Measurements from ENCODE around the gene MN1. TPM values are rescaled to one million over a fixed set of nuclear protein-coding genes. Genes with fewer than 3 reads are reported as not detected.

Gene MN1
- total and polyA plus RNA-seq, 12 donors, result 0.64 to 2.7 (median 1.1) TPM

DNA sequence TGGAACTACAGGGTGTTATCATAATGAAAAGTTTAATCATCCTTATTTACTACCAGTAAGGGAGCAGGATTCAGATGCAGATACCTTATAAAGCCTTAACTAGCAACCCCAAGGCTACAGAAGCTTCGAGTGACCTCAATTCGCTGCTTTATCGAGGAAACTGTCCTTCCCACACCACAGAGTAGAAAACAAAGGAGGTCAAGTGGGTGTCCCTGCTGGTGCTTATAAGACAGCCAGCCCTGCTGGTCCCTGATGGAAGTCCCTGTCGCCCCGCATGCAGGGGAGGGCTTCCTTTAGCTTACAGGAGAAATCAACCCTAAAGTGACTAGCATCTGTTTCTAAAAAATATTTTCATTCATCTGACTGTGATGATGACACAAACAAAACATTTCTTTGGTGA is 7.3 kb downstream of the MN1 start:
- WGBS, 4 donors, result 42 to 72% (median 49%) methylated on average over 5 of the region's 5 CpGs
- H3K4me1 ChIP-seq (replicated peaks in 1 of 2), result no peaks in the 10 kb centered on the region
- intact Hi-C loops (cut with DNase I), result no loop called here

GRCh38 chr22:27793576-27793975 is 8.0 kb downstream of the MN1 start:
- H3K4me1 ChIP-seq (replicated peaks in 1 of 2), result no peaks in the 10 kb centered on the region
- no peak for DNase-seq
- TF ChIP-seq, protein P1, sequence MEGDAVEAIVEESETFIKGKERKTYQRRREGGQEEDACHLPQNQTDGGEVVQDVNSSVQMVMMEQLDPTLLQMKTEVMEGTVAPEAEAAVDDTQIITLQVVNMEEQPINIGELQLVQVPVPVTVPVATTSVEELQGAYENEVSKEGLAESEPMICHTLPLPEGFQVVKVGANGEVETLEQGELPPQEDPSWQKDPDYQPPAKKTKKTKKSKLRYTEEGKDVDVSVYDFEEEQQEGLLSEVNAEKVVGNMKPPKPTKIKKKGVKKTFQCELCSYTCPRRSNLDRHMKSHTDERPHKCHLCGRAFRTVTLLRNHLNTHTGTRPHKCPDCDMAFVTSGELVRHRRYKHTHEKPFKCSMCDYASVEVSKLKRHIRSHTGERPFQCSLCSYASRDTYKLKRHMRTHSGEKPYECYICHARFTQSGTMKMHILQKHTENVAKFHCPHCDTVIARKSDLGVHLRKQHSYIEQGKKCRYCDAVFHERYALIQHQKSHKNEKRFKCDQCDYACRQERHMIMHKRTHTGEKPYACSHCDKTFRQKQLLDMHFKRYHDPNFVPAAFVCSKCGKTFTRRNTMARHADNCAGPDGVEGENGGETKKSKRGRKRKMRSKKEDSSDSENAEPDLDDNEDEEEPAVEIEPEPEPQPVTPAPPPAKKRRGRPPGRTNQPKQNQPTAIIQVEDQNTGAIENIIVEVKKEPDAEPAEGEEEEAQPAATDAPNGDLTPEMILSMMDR (IDR thresholded peaks at IDR 0.05), result no peak
- no peak for TF ChIP-seq POLR2A (IDR thresholded peaks at IDR 0.05)
- H3K36me3 ChIP-seq (replicated peaks in 1 of 2), result no peaks in the 10 kb centered on the region
- no peaks in the 10 kb centered on the region for H3K9me3 ChIP-seq (replicated peaks in 1 of 3)
- peaks cover 21% of the 10 kb centered on the region for H3K27me3 ChIP-seq
- H3K27ac ChIP-seq, result no peak overlapping the region
- intact Hi-C loops (cut with DNase I), result no loop called here
- no peak overlapping the region for H3K4me3 ChIP-seq
- WGBS, 4 donors, result 83 to 90% (median 89%) methylated on average over 12 of the region's 12 CpGs

More for the DNA sequence above, 7.3 kb downstream of the MN1 start:
- Histone ChIP-seq H3K36me3 (replicated peaks in 1 of 2) (no peaks in the 10 kb centered on the region), H3K27me3 (peaks cover 27% of the 10 kb centered on the region), H3K27ac (no peak overlapping the region), H3K9me3 (replicated peaks in 1 of 3) (no peaks in the 10 kb centered on the region), H3K4me3 (no peak overlapping the region)
- no peak for DNase-seq
- TF ChIP-seq, protein P1 (IDR thresholded peaks at IDR 0.05), result no peak
- TF ChIP-seq POLR2A (IDR thresholded peaks at IDR 0.05), result no peak

DNA sequence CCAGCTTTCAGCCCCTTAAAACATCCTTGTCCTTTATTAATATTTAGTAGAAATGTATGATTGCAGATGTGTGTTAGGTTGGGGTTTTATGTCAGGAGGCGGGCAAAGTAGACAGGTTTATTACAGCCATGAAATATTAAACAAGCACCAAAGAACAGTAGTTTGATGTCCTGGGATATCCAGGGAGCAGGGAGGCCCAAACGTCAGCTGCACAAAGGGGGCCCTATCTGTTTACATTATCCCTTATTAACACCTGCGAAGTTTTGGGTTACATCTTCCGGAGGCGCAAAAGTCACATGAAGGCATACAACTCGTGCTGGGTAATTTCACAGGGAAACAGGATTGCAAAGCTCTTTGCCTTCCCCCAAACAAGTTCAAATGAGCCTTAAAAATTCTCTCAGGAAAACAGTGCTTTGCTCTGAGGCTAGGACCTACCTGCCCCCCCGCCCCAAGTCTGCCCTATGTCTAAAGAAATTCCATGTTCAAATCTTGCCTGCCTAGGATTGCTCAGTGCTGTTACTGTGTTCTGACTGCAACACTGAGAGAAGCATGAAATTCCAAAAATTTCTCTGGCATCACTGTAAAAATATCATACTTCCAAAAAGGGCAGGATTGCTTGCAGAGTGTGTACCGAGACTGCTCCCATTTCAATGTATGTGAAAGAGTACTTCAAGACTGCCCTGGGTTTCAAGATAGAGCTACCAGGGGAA is 8.9 kb downstream of the MN1 start:
- no peaks in the 10 kb centered on the region for H3K4me1 ChIP-seq (replicated peaks in 1 of 2)
- DNase-seq, result no peak
- no peaks in the 10 kb centered on the region for H3K9me3 ChIP-seq (replicated peaks in 1 of 3)
- TF ChIP-seq, protein P1 (IDR thresholded peaks at IDR 0.05), result no peak
- TF ChIP-seq POLR2A (IDR thresholded peaks at IDR 0.05), result no peak
- H3K27me3 ChIP-seq, result peaks cover 11% of the 10 kb centered on the region
- 82 to 86% (median 84%) methylated on average over 8 of the region's 8 CpGs for WGBS, 4 donors
- no peaks in the 10 kb centered on the region for H3K36me3 ChIP-seq (replicated peaks in 1 of 2)
- intact Hi-C loops (cut with DNase I), result no loop called here
- H3K27ac ChIP-seq, result no peak overlapping the region
- no peak overlapping the region for H3K4me3 ChIP-seq

DNA sequence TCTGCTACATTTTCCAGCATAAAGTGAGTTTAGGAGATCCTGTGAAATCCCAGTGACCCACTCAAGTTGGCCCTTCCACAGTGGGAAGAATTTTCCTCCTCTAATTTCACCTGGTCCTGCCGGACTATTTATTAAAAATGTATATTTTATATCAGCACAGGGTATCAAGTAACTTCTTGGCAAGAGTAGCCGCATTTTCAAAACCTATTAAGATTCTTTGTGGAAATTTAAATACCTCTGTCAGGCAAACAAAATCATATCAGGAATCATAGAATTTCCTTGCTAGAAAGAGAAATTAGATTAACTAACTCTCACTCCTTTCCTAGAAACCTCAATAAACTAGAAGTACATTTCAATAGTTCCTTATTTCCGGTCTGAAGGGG is 9.7 kb downstream of the MN1 start:
- WGBS, 4 donors, result 71 to 85% (median 78%) methylated on average over 3 of the region's 3 CpGs
- H3K27me3 ChIP-seq, result peaks cover 4% of the 10 kb centered on the region
- no peaks in the 10 kb centered on the region for H3K4me1 ChIP-seq (replicated peaks in 1 of 2)
- intact Hi-C loops (cut with DNase I), result no loop called here
- H3K9me3 ChIP-seq (replicated peaks in 1 of 3), result no peaks in the 10 kb centered on the region
- no peak for TF ChIP-seq POLR2A (IDR thresholded peaks at IDR 0.05)
- TF ChIP-seq, protein P1 (IDR thresholded peaks at IDR 0.05), result no peak
- no peak for DNase-seq
- no peak overlapping the region for H3K27ac ChIP-seq
- H3K4me3 ChIP-seq, result no peak overlapping the region
- no peaks in the 10 kb centered on the region for H3K36me3 ChIP-seq (replicated peaks in 1 of 2)

Measured in adrenal gland (tissue), 12 donors.